ENCODE results near the gene CPT1A.
A peak's percentile ranks its signal among the peaks of the same experiment; 100 is the strongest.

Gene CPT1A

GRCh38 chr11:68762481-68762880 is 79.2 kb downstream of the CPT1A start:
- Histone ChIP-seq H3K36me3 (peaks cover 22 to 77% (median 48%) of the 10 kb centered on the region in 11 experiments; a peak in 21 of 22 replicates), H3K9ac (no peak overlapping the region), H3K4me3 (no peak overlapping the region), H3K9me3 (replicated peaks in 1 of 11) (no peaks in the 10 kb centered on the region), H4K20me1 (peaks cover 0 to 13% (median 0%) of the 10 kb centered on the region in 11 experiments; a peak in 4 of 22 replicates), H3K4me1 (peaks cover 9 to 24% (median 18%) of the 10 kb centered on the region in 10 experiments; a peak in 17 of 20 replicates), H3K4me2 (no peak overlapping the region), H3K27ac (no peak overlapping the region), H3K27me3 (no peaks in the 10 kb centered on the region)
- no peak for TF ChIP-seq Cebpa-rat (IDR thresholded peaks at IDR 0.05)

- no peak overlapping the region for H3K4me2 ChIP-seq
- H3K4me1 ChIP-seq = peaks cover 9 to 29% (median 23%) of the 10 kb centered on the region in 10 experiments; a peak in 19 of 20 replicates
- no peak overlapping the region for H3K27ac ChIP-seq
- H4K20me1 ChIP-seq = peaks cover 0 to 13% (median 0%) of the 10 kb centered on the region in 11 experiments; a peak in 4 of 22 replicates
- no peaks in the 10 kb centered on the region for H3K9me3 ChIP-seq (replicated peaks in 1 of 11)
- no peak for TF ChIP-seq Cebpa-rat (IDR thresholded peaks at IDR 0.05)
- H3K9ac ChIP-seq = no peak overlapping the region
- H3K4me3 ChIP-seq = no peak overlapping the region
- no peaks in the 10 kb centered on the region for H3K27me3 ChIP-seq
- peaks cover 28 to 77% (median 54%) of the 10 kb centered on the region in 11 experiments; a peak in 21 of 22 replicates for H3K36me3 ChIP-seq
Measured at GRCh38 chr11:68761801-68762200, 79.9 kb downstream of the CPT1A start.

DNA sequence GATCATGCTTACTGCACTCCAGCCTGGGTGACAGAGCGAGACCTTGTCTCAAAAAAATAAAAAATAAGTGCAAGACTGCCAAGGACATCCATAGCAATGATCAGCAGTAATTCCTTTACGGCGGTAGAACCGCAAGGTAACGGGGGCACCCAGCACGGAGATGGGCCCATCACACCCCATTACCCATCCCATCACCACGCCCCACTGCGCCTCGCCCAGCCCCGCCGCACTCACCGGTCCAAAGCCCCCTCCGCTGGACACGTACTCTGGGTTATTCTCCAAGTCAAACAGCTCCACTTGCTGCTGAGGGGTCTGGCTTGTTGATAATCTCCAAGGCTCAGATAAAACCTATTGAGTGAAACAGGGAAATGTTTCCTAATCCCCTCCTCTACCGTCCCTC is 81.7 kb downstream of the CPT1A start:
- peaks cover 0 to 13% (median 0%) of the 10 kb centered on the region in 11 experiments; a peak in 4 of 22 replicates for H4K20me1 ChIP-seq
- H3K9me3 ChIP-seq (replicated peaks in 1 of 11) = peaks cover 0 to 6% (median 0%) of the 10 kb centered on the region in 11 experiments; a peak in 2 of 22 replicates
- no peak for TF ChIP-seq Cebpa-rat (IDR thresholded peaks at IDR 0.05)
- no peak overlapping the region for H3K4me3 ChIP-seq
- H3K4me1 ChIP-seq = peaks cover 9 to 45% (median 35%) of the 10 kb centered on the region in 10 experiments; a peak in 19 of 20 replicates
- H3K27ac ChIP-seq = no peak overlapping the region
- no peaks in the 10 kb centered on the region for H3K27me3 ChIP-seq
- no peak overlapping the region for H3K4me2 ChIP-seq
- H3K9ac ChIP-seq = no peak overlapping the region
- peaks cover 28 to 76% (median 57%) of the 10 kb centered on the region in 11 experiments; a peak in 21 of 22 replicates for H3K36me3 ChIP-seq

- Histone ChIP-seq H3K36me3 (peaks cover 28 to 75% (median 53%) of the 10 kb centered on the region in 11 experiments; a peak in 21 of 22 replicates), H3K9me3 (replicated peaks in 1 of 11) (peaks cover 0 to 12% (median 0%) of the 10 kb centered on the region in 11 experiments; a peak in 6 of 22 replicates), H4K20me1 (no peaks in the 10 kb centered on the region; a peak in 1 of 22 replicates), H3K27ac (no peak overlapping the region), H3K27me3 (no peaks in the 10 kb centered on the region), H3K4me3 (no peak overlapping the region), H3K4me1 (peaks cover 9 to 56% (median 37%) of the 10 kb centered on the region in 10 experiments; a peak in 19 of 20 replicates), H3K4me2 (peak overlapping the region in 5 of 11 experiments; percentile 12 to 67 (median 61); a peak in 7 of 22 replicates), H3K9ac (no peak overlapping the region)
- TF ChIP-seq Cebpa-rat (IDR thresholded peaks at IDR 0.05) = no peak
Measured at GRCh38 chr11:68757711-68758110, 84.0 kb downstream of the CPT1A start.

DNA sequence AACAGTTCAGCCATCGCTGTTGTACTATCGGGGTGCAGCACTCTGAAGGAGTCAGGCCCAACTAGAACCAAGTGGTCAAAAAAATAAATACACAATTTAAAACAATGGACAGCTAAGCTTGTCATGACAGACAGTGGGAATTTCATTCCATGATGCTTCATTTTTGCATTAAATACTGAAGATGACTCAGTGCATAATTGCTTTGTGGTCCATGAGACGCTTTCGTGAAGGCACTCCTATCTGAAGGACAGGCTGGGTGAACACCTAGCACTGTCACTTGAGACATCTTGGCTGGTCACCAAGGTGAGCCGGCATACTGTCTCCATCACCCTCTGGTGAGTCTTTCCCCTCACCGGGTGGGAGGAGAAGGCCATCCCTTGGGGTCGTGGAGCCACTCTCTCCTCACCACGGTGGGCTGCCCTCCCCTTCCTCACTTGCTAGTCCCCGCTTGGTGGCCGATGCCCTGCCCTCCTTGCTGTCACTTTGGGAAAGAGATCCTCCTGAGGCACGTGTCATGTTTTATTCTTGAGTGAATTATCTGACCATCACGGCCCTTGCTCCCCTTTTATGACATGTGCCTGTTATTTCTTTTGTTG is 85.4 kb downstream of the CPT1A start:
- Histone ChIP-seq H3K4me1 (peaks cover 9 to 66% (median 39%) of the 10 kb centered on the region in 10 experiments; a peak in 19 of 20 replicates), H3K36me3 (peaks cover 17 to 60% (median 40%) of the 10 kb centered on the region in 11 experiments; a peak in 20 of 22 replicates), H3K4me3 (no peak overlapping the region), H3K27me3 (no peaks in the 10 kb centered on the region), H3K27ac (no peak overlapping the region), H3K9me3 (replicated peaks in 1 of 11) (peaks cover 0 to 12% (median 0%) of the 10 kb centered on the region in 11 experiments; a peak in 6 of 22 replicates), H3K9ac (peak overlapping the region in 1 of 11 experiments; percentile 15; a peak in 1 of 22 replicates), H3K4me2 (peak overlapping the region in 8 of 11 experiments; percentile 8 to 67 (median 54); a peak in 14 of 22 replicates), H4K20me1 (no peaks in the 10 kb centered on the region)
- TF ChIP-seq Cebpa-rat (IDR thresholded peaks at IDR 0.05) = no peak

DNA sequence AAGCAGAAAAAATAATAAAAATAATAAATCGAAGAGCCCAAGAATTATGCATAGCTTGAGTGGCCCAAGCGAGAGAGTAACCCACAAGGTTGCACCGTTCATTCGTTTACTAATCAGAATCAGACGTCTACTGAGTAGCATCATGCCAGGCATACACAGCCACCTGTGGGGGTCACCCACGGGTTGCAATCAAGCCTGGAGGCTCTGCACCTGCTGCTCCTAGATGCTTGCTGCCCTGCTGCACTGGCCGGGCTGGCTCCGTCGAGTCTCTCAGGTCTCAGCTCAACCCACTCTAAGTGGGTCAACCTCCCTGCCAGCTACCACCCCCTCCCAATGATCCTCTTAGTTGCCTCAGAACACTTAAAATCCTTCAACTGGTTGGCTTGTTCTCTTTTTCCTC is 88.4 kb downstream of the CPT1A start:
- Histone ChIP-seq H3K36me3 (peaks cover 0 to 33% (median 16%) of the 10 kb centered on the region in 11 experiments; a peak in 20 of 22 replicates), H4K20me1 (peaks cover 0 to 8% (median 0%) of the 10 kb centered on the region in 11 experiments; a peak in 1 of 22 replicates), H3K27ac (no peak overlapping the region), H3K4me2 (no peak overlapping the region), H3K9ac (no peak overlapping the region), H3K9me3 (replicated peaks in 1 of 11) (peaks cover 0 to 12% (median 0%) of the 10 kb centered on the region in 11 experiments; a peak in 6 of 22 replicates), H3K4me1 (peaks cover 0 to 75% (median 49%) of the 10 kb centered on the region in 10 experiments; a peak in 17 of 20 replicates), H3K27me3 (peaks cover 0 to 11% (median 4%) of the 10 kb centered on the region in 11 experiments; a peak in 8 of 22 replicates), H3K4me3 (no peak overlapping the region)
- TF ChIP-seq Cebpa-rat (IDR thresholded peaks at IDR 0.05) = no peak

GRCh38 chr11:68751331-68751856 is 90.3 kb downstream of the CPT1A start, which contains the start of gene TESMIN:
TESMIN (minus strand) TSS chr11:68751520; CDS start chr11:68750660, 860 bp downstream.
- H4K20me1 ChIP-seq = peaks cover 0 to 8% (median 0%) of the 10 kb centered on the region in 11 experiments; a peak in 1 of 22 replicates
- H3K4me1 ChIP-seq = peaks cover 0 to 57% (median 32%) of the 10 kb centered on the region in 10 experiments; a peak in 17 of 20 replicates
- H3K4me3 ChIP-seq = peak within 1 kb of the TSS; percentile 46 to 73 (median 58); a peak in 19 of 20 replicates
- peak within 1 kb of the TSS; percentile 61 to 81 (median 76) for H3K4me2 ChIP-seq
- peaks cover 0 to 16% (median 4%) of the 10 kb centered on the region in 11 experiments; a peak in 7 of 22 replicates for H3K36me3 ChIP-seq
- H3K9me3 ChIP-seq (replicated peaks in 1 of 11) = peaks cover 0 to 12% (median 0%) of the 10 kb centered on the region in 11 experiments; a peak in 6 of 22 replicates
- H3K9ac ChIP-seq = peak within 1 kb of the TSS; percentile 19 to 79 (median 69); a peak in 16 of 22 replicates
- H3K27me3 ChIP-seq = peaks cover 0 to 11% (median 4%) of the 10 kb centered on the region in 11 experiments; a peak in 8 of 22 replicates
- TF ChIP-seq Cebpa-rat (IDR thresholded peaks at IDR 0.05) = no peak
- peak within 1 kb of the TSS in 9 of 11 experiments; percentile 49 to 85 (median 70); a peak in 17 of 22 replicates for H3K27ac ChIP-seq

- H3K9me3 ChIP-seq (replicated peaks in 1 of 11) = peaks cover 0 to 10% (median 0%) of the 10 kb centered on the region in 11 experiments; a peak in 6 of 22 replicates
- H3K27ac ChIP-seq = peak overlapping the region in 9 of 11 experiments; percentile 49 to 85 (median 70); a peak in 17 of 22 replicates
- peak overlapping the region; percentile 57 to 81 (median 69); a peak in 19 of 22 replicates for H3K4me2 ChIP-seq
- H3K27me3 ChIP-seq = peaks cover 0 to 11% (median 4%) of the 10 kb centered on the region in 11 experiments; a peak in 8 of 22 replicates
- peak overlapping the region; percentile 46 to 73 (median 58); a peak in 19 of 20 replicates for H3K4me3 ChIP-seq
- peaks cover 0 to 14% (median under 1%) of the 10 kb centered on the region in 11 experiments; a peak in 7 of 22 replicates for H3K36me3 ChIP-seq
- H3K4me1 ChIP-seq = peaks cover 0 to 57% (median 29%) of the 10 kb centered on the region in 10 experiments; a peak in 17 of 20 replicates
- H4K20me1 ChIP-seq = peaks cover 0 to 8% (median 0%) of the 10 kb centered on the region in 11 experiments; a peak in 1 of 22 replicates
- H3K9ac ChIP-seq = peak overlapping the region in 10 of 11 experiments; percentile 56 to 79 (median 72); a peak in 15 of 22 replicates
- TF ChIP-seq Cebpa-rat (IDR thresholded peaks at IDR 0.05) = no peak
Measured at GRCh38 chr11:68751004-68751325, 90.8 kb downstream of the CPT1A start.
